ENCODE data around the gene PRG3.

Gene PRG3

DNA sequence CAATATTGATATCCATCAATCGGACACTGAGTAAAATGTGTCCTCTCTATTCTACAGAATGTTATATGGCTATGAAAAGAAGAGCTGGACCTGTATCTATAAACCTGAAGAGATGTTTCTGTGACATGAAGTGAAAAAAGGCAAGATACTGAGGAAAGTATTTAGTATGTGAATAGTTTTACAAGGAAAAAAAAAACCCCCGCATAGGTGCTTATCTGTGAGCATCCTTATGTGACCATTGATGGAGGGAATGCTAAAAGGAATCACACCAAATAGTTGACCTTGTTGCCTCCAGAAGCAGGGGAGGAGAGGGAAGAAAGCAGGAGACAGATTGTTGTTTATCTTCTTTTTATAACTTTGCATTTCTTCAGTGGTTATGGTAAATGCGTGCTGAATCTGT, 10.2 kb upstream of the PRG3 start:
- H3K36me3 Mint-ChIP-seq (ENCODE audit: low read depth) = no peaks in the 10 kb centered on the region
- H3K9me3 Mint-ChIP-seq = no peaks in the 10 kb centered on the region
- H3K4me1 Mint-ChIP-seq = peaks cover 5% of the 10 kb centered on the region
- H3K4me3 Mint-ChIP-seq = no peak overlapping the region
- H3K27ac Mint-ChIP-seq = no peak overlapping the region
- TF ChIP-seq, protein P1, sequence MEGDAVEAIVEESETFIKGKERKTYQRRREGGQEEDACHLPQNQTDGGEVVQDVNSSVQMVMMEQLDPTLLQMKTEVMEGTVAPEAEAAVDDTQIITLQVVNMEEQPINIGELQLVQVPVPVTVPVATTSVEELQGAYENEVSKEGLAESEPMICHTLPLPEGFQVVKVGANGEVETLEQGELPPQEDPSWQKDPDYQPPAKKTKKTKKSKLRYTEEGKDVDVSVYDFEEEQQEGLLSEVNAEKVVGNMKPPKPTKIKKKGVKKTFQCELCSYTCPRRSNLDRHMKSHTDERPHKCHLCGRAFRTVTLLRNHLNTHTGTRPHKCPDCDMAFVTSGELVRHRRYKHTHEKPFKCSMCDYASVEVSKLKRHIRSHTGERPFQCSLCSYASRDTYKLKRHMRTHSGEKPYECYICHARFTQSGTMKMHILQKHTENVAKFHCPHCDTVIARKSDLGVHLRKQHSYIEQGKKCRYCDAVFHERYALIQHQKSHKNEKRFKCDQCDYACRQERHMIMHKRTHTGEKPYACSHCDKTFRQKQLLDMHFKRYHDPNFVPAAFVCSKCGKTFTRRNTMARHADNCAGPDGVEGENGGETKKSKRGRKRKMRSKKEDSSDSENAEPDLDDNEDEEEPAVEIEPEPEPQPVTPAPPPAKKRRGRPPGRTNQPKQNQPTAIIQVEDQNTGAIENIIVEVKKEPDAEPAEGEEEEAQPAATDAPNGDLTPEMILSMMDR (IDR thresholded peaks at IDR 0.05; ENCODE audit: unreplicated experiment in 3 of 3) = no peak
- peaks cover 17% of the 10 kb centered on the region for H3K27me3 Mint-ChIP-seq (ENCODE audit: low read depth)

DNA sequence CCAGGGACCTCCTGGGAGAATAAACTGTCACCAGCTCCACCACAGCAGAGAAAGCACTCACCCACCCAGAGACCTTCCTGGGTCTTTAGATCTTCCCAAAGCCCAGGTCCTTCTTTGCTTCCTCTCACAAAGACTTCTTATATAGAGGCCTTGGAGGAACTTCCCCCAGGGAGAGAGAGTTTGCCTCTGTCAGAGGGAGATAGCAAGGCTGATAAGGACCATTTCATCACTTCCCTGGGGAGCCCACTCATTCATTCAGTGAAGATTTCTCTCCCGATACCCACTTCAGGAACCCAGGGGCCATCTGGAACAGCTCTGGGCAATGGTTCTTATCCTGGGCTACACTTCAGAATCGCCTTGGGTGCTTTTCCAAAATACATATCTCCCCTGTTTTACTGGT, 9.6 kb upstream of the PRG3 start, which contains the start of gene PRG2:
PRG2 (minus strand) TSS at position 116 of the 400 bp plus-strand sequence. CDS start 706 bp downstream, outside the sequence.
- Mint-ChIP-seq H3K27me3 (ENCODE audit: low read depth) (peaks cover 17% of the 10 kb centered on the region), H3K9me3 (no peaks in the 10 kb centered on the region), H3K27ac (no peak within 1 kb of the TSS), H3K4me1 (peaks cover 8% of the 10 kb centered on the region), H3K4me3 (no peak within 1 kb of the TSS), H3K36me3 (ENCODE audit: low read depth) (no peaks in the 10 kb centered on the region)
- TF ChIP-seq, protein P1 (IDR thresholded peaks at IDR 0.05; ENCODE audit: unreplicated experiment in 3 of 3) = no peak

DNA sequence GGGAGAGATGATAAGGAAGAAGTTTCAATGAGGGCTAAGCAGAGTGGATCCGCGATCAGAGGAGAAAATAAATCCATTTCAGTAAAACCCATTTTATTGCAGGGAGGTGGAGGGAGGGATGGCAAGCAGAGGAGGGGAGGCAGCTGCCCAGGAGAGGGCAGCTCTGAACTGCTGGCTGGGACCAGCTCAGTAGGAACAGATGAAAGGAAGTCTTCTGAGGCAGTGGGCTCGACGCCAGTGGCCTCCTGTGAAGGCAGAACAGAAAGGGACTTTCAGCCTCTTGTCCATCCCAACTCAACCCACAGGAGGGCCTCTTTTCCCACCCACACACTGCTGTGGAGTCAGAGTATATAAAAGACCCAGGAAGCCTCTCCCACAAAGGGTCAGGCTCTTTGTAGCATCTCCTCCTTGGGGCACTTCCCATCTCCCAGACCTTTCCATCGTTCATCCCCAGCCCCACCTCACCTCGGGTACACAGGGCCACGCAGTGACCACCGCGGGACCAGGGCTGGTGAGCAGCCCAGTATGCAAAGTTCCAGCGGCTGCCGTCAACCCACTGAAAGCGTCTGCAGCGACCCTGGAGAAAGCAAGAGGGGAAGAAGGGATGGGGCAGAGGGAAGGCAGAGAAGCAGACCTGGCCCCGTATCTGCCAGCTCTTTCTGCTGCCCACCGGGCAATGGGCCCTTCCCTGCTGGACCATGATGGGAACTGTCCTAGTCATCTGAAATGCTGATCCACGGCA, 6.5 kb upstream of the PRG3 start:
- no peaks in the 10 kb centered on the region for H3K9me3 Mint-ChIP-seq
- no peak overlapping the region for H3K4me3 Mint-ChIP-seq
- peaks cover 15% of the 10 kb centered on the region for H3K27me3 Mint-ChIP-seq (ENCODE audit: low read depth)
- H3K4me1 Mint-ChIP-seq = peaks cover 8% of the 10 kb centered on the region
- H3K27ac Mint-ChIP-seq = no peak overlapping the region
- H3K36me3 Mint-ChIP-seq (ENCODE audit: low read depth) = no peaks in the 10 kb centered on the region
- TF ChIP-seq, protein P1 (IDR thresholded peaks at IDR 0.05; ENCODE audit: unreplicated experiment in 3 of 3) = no peak

DNA sequence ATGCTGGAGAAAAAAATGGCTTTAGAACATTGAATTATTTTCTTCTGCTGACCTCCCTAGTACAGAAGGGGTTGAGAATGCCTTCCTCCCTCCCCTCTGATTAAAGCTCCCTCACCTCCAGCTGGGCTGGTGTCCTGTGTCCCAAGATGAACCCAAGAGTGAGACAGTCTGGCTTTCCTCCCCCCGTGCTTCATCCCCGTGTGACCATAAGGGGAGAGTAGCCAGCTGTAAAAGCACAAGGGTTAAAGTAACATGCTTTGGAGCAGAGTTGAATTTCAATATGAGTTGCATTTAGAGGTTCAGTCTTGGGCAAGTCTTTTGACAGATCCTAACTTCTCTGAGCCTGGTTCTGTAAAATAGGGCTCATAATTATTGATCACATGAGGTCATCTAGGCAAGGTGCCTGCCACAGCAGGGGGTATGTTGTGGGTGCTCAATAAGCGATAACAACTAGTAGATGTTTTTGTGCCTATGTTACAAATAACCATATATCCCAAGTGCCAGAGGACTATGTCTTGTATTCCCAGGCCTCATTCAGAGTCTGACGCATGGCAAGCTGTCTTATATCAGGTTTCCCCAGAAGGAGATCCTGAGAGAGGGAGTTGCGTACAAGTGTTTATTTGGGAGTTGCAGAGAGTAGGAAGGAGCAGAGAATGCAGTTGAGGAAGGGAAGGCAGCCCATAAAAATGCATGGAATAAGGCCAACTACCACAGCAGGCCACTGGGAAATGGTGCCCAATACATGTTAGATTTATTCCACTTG, 5.4 kb upstream of the PRG3 start:
- Mint-ChIP-seq H3K4me3 (no peak overlapping the region), H3K27me3 (ENCODE audit: low read depth) (peaks cover 14% of the 10 kb centered on the region), H3K27ac (no peak overlapping the region), H3K36me3 (ENCODE audit: low read depth) (no peaks in the 10 kb centered on the region), H3K9me3 (no peaks in the 10 kb centered on the region), H3K4me1 (peaks cover 8% of the 10 kb centered on the region)
- TF ChIP-seq, protein P1 (IDR thresholded peaks at IDR 0.05; ENCODE audit: unreplicated experiment in 3 of 3) = no peak

DNA sequence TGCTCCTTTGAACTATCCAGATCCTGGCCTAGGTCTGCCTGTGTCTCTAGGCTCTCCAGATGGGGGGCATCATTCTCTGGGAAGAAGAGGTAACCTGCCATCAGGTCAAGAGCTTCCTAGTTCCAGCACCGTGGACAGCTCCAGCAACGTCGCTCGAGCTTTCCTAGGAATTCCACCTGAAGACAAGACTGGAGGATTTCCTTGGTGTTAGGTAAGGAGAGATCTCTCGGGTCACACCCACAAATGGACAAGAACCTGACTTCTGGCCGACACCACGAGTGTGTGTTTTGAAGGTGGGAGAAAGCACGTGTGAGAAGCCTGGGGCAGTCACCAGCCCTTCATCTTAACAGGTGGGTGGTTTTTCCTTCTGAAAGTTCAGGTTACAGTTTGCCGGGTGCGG, 1.2 kb downstream of the PRG3 start:
- Mint-ChIP-seq H3K27ac (no peak overlapping the region), H3K27me3 (ENCODE audit: low read depth) (peaks cover 39% of the 10 kb centered on the region), H3K9me3 (no peaks in the 10 kb centered on the region), H3K36me3 (ENCODE audit: low read depth) (no peaks in the 10 kb centered on the region), H3K4me1 (no peaks in the 10 kb centered on the region), H3K4me3 (no peak overlapping the region)
- TF ChIP-seq, protein P1 (IDR thresholded peaks at IDR 0.05; ENCODE audit: unreplicated experiment in 3 of 3) = no peak

All from nephron (organoid).